HG02870 (cell line): ENCODE measurements around the gene TMEM198.
A peak's percentile ranks its signal among the peaks of the same experiment; 100 is the strongest.

Experiments
- ATAC-seq: cut with Tn5 transposase; IDR thresholded peaks from one replicate; pipeline ENCODE4 v1.9.1; 2021; ENCODE audit warnings: mild to moderate bottlenecking, moderate library complexity; ENCODE audit not compliant: unreplicated experiment

The TMEM198 gene

DNA sequence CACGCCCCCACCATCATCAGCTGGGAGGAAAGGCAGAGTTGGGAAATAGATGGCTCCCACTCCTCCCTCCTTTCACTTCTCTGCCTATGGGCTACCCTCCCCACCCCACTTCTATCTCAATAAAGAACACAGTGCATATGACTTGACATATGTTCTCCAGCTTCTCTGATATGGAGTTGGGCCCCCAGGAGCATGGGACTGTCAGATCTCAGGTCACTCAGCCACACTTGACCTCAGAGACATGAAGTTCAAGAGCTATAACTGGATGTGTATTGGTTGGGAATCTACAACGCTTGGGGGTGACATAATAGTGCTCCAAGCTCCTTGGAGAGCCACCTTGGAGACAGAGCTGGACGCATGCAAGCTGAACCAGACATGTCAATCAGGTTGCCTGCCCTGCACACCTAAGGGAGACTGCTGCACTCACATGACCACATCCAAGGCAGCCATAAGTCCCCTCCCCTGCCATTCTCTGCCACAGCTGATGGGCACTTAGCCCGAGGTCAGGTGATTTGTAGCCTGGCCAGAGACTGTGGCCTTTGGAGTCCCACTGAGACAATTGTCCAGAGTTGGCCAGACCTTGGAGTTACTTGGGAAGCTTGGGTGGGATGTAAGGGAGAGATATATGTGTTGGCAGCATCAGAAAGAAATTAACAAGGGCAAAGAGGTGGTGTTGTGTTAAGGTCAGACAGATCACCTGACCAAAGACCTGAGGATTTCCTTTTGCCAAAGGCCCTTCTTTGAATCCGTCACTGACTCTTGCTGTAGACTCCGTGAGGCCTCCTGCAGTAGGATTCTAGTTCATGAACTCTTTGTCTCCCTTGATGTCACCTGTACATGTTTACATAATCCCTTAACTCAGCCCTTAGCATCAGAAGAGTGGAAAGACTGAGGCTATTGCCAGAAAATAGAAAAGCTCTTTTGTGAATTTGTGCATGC lies 32.0 kb downstream of the TMEM198 start:
- ATAC-seq = no peak

- no peak for ATAC-seq
Measured at GRCh38 chr2:219576505-219577388, 32.9 kb downstream of the TMEM198 start.

GRCh38 chr2:219578811-219579613 lies 35.2 kb downstream of the TMEM198 start:
- ATAC-seq = no peak

- ATAC-seq = no peak
Measured at GRCh38 chr2:219581346-219581745, 37.5 kb downstream of the TMEM198 start.

DNA sequence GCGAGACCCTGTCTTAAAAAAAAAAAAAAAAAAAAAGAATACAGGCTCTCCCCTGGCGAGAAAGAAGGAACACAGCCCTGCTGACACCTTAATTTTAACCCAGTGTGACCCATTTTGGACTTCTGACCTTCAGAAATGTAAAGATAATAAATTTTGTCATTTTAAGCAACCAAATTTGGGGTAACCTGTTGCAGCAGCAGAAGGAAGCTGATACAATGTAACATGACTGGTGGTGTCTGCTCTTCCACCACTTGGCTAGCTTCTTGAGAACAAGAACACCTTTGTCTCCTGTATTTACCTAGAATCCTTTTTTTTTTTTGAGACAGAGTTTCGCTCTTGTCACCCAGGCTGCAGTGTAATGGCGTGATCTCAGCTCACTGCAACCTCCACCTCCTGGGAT lies 47.3 kb downstream of the TMEM198 start:
- ATAC-seq = no peak

- no peak for ATAC-seq
Measured at GRCh38 chr2:219592736-219593135, 48.9 kb downstream of the TMEM198 start.

- no peak for ATAC-seq
Measured at GRCh38 chr2:219593154-219593553, 49.3 kb downstream of the TMEM198 start.

- ATAC-seq = no peak
Measured at GRCh38 chr2:219595256-219595655, 51.4 kb downstream of the TMEM198 start.

DNA sequence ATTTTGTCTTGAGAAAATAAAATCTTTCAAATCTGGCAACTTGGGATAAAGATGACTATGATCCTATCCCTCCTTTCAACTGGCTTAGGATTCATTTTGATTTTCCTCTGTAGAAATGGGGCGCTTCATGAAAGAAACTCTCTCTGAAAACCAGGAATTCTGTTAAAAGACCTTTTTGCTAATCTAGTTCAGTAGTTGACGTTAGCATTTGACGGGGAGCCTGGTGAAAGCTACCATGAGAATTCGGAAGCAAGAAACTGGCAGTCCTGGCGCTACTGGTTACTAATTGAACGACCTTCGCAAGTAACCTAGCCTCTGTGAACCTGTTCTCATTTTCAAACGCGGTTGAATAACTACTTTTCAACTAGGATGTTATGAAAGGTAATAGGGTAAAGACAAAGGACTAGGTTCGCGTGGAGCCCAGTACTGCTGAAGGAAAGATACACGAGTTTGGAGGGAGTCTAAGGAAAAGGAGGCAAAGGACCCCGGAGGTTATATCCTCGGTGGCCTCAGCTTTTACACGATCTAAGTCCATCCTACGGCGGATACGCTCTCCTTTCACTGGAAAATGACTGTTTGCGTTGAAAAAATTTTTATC lies 53.2 kb downstream of the TMEM198 start:
- ATAC-seq = peak; percentile 0

GRCh38 chr2:219597552-219598307 lies 53.9 kb downstream of the TMEM198 start, which contains the start of gene STK11IP:
Gene STK11IP (plus strand): TSS chr2:219597857. CDS start chr2:219598120, 263 bp downstream.
- ATAC-seq = peak; percentile 92

DNA sequence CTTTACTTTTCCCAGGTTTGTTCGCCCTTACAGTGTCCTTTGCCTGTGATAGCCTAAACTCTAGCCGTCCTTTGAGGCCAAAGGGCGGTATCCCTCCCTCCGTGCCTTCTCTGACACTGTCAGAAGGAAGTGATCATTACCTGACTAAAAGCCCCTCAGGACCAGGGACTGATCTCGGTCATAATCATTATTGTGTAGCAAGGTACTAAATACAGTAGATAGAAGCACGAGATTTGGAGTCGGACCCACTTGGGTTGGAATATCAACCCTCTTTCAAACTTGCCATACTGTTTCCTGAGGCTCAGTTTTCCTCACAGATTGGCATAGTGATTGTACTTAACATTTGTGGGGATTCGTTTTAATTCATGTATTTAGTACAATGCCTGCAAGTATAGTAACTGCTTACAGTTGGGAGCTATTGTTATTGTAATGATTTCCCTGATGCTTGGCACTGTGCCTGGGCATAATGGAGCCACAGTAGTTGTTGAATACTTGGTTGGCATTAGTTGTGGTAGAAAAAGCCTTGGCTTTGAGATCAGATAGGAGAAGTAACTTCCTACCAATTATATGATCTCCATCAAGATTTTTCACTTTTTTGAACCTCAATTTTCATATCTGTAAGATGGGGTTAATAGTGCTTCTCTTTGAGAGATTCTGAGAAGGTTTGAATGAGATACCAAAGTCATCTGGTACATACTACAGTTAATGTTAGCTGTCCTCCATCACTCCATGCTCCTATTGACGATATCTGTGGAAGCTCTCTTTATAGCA lies 54.7 kb downstream of the TMEM198 start:
- no peak for ATAC-seq
